Measurements from ENCODE around the gene WDR36.

DNA sequence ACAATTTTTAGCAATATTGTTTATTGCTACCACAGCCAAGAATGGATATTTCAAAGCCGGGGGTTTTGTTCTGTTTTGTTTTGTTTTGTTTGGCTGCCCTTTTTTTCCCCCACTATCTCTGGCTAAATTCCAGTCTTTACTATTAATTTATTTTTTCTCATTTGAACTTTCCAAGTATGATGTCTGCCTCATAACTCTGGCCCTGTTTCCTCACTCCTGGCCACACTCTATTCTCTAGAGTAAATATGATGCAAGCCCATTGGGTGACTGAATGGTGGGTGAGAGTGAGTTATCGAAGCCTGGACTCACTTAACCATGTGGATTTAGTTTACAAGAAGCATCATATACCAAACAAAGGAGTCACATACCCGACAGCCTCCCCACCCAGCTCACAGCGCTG lies 41.9 kb downstream of the WDR36 start:
- TF ChIP-seq, protein P1, sequence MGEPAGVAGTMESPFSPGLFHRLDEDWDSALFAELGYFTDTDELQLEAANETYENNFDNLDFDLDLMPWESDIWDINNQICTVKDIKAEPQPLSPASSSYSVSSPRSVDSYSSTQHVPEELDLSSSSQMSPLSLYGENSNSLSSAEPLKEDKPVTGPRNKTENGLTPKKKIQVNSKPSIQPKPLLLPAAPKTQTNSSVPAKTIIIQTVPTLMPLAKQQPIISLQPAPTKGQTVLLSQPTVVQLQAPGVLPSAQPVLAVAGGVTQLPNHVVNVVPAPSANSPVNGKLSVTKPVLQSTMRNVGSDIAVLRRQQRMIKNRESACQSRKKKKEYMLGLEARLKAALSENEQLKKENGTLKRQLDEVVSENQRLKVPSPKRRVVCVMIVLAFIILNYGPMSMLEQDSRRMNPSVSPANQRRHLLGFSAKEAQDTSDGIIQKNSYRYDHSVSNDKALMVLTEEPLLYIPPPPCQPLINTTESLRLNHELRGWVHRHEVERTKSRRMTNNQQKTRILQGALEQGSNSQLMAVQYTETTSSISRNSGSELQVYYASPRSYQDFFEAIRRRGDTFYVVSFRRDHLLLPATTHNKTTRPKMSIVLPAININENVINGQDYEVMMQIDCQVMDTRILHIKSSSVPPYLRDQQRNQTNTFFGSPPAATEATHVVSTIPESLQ (CRISPR knock-in tag; IDR thresholded peaks at IDR 0.05) = no peak
- TF ChIP-seq TAF1 (IDR thresholded peaks at IDR 0.05; ENCODE audit: control insufficient read depth, extremely low read depth, insufficient read depth, low read length, severe bottlenecking) = no peak
- no peak for TF ChIP-seq SP1 (CRISPR knock-in tag; IDR thresholded peaks at IDR 0.05)
- TF ChIP-seq, protein P2, sequence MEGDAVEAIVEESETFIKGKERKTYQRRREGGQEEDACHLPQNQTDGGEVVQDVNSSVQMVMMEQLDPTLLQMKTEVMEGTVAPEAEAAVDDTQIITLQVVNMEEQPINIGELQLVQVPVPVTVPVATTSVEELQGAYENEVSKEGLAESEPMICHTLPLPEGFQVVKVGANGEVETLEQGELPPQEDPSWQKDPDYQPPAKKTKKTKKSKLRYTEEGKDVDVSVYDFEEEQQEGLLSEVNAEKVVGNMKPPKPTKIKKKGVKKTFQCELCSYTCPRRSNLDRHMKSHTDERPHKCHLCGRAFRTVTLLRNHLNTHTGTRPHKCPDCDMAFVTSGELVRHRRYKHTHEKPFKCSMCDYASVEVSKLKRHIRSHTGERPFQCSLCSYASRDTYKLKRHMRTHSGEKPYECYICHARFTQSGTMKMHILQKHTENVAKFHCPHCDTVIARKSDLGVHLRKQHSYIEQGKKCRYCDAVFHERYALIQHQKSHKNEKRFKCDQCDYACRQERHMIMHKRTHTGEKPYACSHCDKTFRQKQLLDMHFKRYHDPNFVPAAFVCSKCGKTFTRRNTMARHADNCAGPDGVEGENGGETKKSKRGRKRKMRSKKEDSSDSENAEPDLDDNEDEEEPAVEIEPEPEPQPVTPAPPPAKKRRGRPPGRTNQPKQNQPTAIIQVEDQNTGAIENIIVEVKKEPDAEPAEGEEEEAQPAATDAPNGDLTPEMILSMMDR (IDR thresholded peaks at IDR 0.05 in 2 of 3, conservative IDR thresholded peaks at IDR 0.05 in 1 of 3; ENCODE audit: insufficient read depth in 2 of 3, low read depth in 1 of 3, low read length in 3 of 3) = no peak
- no peak for TF ChIP-seq POLR2A (conservative IDR thresholded peaks at IDR 0.05)
- TF ChIP-seq HDAC6 (IDR thresholded peaks at IDR 0.05; ENCODE audit: low read depth, low read length) = no peak
- no peak for TF ChIP-seq XRCC5 (IDR thresholded peaks at IDR 0.05; ENCODE audit: low read depth, low read length)
- TF ChIP-seq ELF1 (tag; IDR thresholded peaks at IDR 0.05) = no peak
- TF ChIP-seq ZEB2 (IDR thresholded peaks at IDR 0.05) = no peak
- TF ChIP-seq, protein P3, sequence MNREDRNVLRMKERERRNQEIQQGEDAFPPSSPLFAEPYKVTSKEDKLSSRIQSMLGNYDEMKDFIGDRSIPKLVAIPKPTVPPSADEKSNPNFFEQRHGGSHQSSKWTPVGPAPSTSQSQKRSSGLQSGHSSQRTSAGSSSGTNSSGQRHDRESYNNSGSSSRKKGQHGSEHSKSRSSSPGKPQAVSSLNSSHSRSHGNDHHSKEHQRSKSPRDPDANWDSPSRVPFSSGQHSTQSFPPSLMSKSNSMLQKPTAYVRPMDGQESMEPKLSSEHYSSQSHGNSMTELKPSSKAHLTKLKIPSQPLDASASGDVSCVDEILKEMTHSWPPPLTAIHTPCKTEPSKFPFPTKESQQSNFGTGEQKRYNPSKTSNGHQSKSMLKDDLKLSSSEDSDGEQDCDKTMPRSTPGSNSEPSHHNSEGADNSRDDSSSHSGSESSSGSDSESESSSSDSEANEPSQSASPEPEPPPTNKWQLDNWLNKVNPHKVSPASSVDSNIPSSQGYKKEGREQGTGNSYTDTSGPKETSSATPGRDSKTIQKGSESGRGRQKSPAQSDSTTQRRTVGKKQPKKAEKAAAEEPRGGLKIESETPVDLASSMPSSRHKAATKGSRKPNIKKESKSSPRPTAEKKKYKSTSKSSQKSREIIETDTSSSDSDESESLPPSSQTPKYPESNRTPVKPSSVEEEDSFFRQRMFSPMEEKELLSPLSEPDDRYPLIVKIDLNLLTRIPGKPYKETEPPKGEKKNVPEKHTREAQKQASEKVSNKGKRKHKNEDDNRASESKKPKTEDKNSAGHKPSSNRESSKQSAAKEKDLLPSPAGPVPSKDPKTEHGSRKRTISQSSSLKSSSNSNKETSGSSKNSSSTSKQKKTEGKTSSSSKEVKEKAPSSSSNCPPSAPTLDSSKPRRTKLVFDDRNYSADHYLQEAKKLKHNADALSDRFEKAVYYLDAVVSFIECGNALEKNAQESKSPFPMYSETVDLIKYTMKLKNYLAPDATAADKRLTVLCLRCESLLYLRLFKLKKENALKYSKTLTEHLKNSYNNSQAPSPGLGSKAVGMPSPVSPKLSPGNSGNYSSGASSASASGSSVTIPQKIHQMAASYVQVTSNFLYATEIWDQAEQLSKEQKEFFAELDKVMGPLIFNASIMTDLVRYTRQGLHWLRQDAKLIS (CRISPR knock-in tag; IDR thresholded peaks at IDR 0.05) = no peak
